Suppressor macrophage treated with lipopolysaccharide for 4 hours (primary cell): Measurements from ENCODE around the gene SLC15A3.

Experiments used
- DNase-seq: peaks from one replicate; pipeline ENCODE4 v3.0.0-alpha.2; 2020

The SLC15A3 gene

DNA sequence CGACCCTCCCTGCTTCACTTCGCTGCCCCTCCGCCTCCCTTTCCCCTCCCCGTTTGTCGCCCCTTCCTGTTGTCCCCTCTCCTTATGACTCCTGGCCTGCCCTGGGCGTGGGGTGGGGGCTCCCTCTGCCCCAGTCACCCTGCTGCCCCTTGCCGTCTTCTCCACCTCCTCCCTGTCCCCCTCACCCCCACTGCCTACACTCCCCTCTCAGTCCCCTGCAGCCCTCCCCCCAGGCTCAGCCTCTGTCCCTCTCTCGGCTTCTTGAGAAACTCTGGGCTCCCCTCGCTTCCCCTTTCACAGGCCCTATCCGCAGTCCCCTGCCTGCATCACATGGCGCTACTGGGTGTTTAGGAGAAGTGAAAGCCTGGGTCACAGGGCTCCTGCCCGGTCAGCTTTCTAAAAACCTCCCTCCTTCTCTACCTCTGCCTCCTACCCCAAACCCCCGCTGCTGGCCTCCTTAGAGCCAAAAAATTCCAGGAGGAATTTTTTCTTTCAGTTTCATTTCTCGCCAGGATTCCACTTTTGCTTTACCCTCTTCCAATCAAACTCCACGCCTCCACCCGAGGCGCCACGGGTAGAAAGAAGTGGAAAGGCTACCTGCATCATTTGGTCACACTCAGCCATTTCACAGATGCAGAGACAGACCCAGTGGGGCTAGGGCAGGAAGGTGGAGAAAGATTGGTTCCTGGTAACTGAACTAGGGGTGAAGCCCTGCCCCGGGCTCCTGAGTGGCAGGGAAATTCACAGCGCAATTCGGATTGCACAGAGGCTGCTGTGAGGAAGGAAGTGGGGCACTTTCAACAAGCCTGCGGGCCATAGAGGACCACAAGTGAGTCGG lies at the start of gene SLC15A3:
Gene SLC15A3 (minus strand): TSS at position 273 of the 838 bp plus-strand sequence. CDS start 625 bp downstream, outside the sequence.
- DNase-seq: peak; percentile 98

DNA sequence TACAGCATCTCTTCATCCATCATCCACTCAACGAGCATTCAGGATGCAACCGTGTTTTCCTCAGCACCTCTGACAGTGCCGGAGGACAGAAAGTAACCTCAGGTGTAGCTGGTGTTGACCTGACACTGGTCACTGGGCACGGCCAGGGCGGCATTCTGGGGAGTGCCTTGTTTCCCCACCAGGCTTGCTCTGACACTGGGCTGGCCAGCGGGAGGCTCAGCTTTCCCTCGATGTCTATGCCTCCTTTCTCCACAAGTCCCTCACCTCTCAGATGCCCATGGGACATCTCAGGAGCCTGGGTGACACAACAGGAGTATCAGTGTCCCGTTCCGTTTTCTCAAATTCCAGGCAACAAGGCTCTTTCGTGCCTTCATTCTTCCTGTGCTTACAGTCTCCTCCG lies 48.5 kb upstream of the SLC15A3 start:
- DNase-seq: no peak

- no peak for DNase-seq
These were observed 44.6 kb upstream of the SLC15A3 start for GRCh38 chr11:60996381-60997138.

- DNase-seq: no peak
These were observed 43.8 kb upstream of the SLC15A3 start for GRCh38 chr11:60995798-60996197.

DNA sequence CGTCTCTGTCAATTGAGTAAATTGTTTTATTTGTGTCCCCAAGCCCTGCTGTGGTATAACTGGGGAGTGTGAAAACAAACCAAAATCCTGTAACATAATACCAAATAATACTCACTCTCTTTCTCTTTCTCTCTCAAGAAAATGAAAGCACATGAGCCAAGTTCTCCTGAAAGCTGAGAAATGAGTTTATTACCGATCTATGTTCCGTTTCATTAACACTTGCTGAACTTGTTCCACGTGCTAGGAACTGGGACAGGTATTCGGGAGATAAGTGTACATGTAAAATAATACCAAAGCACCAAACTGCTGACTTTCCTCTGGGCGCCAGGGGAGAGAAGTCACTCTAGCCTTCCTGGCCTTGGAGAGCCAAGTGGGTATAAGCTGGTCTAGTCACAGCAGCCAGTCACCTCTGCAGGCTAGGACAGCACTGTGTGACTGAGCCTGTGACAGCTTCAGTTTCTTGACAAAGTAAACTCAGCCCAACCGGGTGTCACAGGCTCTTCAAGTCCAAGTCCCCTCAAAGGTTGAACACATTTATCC lies 42.6 kb upstream of the SLC15A3 start:
- no peak for DNase-seq

GRCh38 chr11:60993615-60994014 lies 41.6 kb upstream of the SLC15A3 start:
- no peak for DNase-seq

DNA sequence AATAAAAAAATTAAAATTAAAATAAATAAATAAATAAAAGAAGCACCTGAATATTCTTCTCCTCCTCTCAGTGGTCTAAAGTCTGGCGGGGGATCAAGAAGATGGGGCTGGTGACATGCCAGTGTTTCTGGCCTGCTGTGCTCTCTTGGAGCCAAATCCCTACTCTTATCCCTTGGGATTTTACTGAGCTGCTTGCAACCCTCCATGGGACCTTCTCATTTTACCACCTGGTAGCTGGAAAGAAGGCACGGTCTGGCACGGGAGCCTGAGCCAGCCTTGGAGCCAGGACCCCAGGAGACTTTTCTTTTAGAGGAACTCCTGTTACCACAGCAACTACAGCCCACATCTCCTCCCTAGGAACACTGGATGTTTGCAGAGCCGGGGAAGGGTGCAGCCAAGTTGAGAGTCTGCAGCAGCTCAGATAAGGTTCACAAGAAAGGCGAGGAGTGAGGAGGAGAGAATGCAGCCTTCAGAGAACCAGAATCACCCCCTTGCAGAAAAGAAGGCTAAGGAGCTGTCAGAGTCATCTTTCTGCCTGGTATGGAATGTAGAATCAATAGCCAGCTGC lies 41.0 kb upstream of the SLC15A3 start:
- DNase-seq: no peak

DNA sequence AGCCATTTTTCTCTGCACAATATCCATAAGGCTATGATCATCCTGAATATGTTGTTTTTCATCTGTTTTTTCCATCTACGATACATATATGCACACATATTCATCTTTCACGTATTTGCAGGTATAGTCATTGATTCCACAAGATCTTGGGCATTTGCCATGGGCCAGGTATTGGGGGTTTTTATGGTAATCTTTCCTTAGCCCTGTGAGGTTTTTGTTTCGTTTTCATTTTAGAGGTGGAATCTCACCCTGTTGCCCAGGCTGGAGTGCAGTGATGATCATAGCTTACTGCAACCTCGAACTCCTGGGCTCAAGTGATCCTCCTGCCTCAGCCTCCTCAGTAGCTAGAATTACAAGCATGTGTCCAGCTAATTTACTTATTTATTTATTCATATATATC lies 39.5 kb upstream of the SLC15A3 start:
- no peak for DNase-seq

- DNase-seq: peak; percentile 54
These were observed 37.2 kb upstream of the SLC15A3 start for GRCh38 chr11:60989093-60989650.

DNA sequence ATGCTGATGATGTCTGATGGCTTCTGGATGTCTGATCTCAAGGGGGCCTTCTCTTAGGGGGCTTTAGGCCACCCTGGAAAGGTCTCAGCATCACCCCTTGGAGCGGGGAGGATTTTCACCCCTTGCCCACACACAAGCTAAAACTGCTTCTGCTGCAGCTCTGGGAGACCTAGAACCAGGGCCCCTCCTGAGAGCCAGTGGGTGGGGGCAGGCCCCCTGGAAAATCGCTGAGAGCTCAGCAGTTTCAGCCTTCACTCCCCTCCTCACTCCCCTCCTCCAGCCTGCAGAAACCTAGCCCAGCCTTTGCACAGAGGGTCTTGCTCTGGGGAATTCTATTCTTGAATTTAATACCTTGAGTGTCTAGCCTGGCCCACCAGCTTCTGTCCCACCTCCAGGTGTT lies 36.7 kb upstream of the SLC15A3 start:
- DNase-seq: no peak

- no peak for DNase-seq
These were observed 35.8 kb upstream of the SLC15A3 start for GRCh38 chr11:60987577-60988277.

GRCh38 chr11:60985991-60986915 lies 34.3 kb upstream of the SLC15A3 start:
- DNase-seq: peak; percentile 76

GRCh38 chr11:60985501-60985900 lies 33.5 kb upstream of the SLC15A3 start:
- no peak for DNase-seq

DNA sequence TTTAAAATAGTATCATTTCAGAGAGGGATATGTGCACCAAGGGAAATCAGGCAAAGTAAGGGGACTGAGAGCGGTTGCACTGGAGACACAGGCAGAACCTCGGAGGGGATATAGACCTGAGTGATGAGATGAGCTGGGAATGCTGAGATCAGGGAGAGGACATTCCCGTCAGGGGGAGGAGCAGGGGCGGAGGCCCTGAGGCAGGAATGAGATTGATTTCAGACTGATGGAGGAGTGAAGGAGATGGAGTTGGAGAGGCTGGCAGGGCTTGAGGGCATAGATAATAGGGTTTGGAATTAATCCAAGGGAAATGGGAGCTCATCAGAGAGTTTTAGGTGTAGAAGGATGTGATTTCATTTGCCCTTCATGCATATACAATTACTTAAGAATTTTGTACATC lies 32.7 kb upstream of the SLC15A3 start:
- no peak for DNase-seq

DNA sequence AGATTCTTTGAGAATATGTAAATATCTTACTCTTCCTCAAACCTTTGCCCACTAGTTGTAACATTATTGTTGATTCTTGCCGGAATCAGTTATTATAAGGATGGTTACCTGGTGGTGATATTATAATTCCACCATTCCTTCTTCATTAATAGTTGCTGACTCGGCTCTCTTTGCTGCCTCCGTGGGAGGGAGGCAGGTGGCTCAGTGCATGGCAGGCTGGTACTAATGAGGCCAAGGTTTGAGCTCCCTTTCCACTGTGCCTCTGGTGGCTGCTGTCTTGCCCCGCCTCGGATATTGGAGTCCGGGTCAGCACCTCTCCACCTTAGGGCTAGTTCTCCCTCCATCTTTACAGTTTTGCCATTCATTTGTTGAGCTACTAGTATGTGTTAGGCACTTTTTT lies 32.2 kb upstream of the SLC15A3 start:
- no peak for DNase-seq

DNA sequence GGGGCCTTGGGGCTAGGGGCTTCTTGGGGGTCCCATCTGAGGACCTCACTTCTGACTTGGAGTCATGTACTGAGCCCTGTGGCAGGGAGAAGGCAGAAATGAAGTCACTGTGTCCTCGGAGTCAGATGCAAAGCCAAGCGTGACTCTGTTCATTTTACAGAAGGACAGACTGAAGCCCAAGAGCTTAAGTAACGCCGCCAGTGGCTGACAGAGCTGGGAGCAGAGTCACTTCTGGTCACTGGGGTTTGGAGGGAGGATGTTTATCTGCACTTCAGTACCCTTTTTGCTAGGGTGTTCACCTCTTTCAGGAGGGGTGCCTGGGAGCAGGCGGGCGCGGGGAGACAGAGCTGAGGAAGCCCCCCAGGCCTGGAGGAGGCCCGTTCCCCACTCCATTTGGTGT lies 30.2 kb upstream of the SLC15A3 start:
- DNase-seq: no peak

GRCh38 chr11:60981515-60981914 lies 29.5 kb upstream of the SLC15A3 start:
- no peak for DNase-seq

DNA sequence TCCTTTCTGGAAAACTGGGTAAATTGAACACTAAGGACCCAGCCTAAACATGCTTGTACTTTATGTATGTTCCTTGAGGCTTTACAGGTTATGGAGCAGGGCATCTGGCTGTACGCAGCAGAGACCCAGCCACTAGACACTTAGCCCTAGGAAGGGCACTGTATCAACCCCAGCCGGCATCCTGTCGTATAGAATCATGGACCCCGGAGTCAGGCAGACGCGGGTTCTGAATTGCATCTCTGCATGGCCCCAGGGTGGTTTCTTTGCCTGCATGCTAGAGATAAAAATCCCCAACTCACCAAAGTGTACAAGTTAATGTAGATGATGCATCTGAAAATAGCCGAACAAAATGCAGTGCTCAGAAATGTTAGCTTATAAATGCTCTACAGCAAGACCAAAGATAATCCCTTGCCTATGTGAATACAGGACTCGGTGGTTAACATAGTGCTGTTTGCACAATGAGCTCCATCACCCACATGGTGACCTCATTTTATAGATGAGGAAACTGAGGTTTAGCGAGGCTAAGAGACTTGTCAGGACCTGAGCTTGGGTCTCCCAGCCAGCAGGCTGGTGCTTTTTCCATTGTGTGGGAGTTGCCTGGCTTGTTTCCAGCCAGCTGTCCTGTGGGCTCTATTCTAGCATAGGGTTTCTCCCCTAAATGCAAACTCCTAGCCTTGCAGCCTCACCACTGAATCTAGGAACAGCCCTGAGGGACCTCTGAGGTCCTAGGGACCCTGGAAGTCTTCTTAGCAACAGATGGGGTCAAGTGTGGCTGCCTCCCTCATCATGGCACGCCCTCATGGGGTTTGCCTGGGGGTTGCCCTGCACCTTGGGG lies 26.8 kb upstream of the SLC15A3 start:
- peak; percentile 87 for DNase-seq

- DNase-seq: no peak
These were observed 25.9 kb upstream of the SLC15A3 start for GRCh38 chr11:60977836-60978235.

DNA sequence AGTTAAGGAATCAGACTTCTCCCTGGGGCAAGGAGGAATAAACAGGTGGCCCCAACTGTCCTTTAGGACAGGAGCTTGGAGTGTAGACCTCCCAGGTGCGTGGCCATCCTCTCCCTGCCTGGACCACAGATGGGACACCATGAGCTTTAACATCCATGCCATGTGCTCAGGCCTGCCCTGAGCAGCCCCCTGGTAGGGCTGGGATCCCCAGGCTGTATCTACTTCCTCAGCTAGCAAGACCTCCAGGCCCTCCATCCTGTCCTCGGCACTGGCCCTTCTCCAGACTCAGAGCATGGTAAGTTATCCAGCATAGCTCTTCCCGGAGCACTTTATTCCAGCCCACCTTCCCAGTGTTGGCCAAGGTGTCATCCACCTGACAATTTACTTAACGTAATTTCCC lies 25.2 kb upstream of the SLC15A3 start:
- no peak for DNase-seq

DNA sequence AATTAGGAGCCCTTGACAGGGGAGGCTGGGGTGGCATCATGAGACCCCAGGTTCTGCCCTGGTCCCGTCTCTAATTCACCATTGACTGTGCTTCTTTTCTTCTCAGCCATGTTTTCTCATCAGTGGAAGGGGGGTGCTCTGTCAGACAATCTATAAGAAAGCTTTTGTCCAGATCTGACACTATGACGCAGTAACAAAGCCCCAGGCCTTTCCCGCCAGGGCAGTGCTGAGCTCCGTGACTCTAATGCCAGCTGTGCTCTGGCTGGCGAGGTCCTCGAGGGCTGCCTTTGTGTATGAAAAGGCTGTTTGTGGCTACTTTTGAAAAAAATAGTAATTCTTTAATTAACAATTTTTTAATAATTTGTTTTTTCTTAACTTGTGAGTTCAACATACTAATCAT lies 22.8 kb upstream of the SLC15A3 start:
- no peak for DNase-seq
